Liver (tissue), 3 donors: ENCODE results near the gene LZTS3.

Experiments
- JUND ChIP-seq, 2 donors: IDR thresholded peaks; 2 replicates each; pipeline ENCODE4 v1.6.1; 2016; ENCODE audit warnings: antibody characterized with exemption in 2 of 2
- TF ChIP-seq, protein P1 (sequence below): IDR thresholded peaks from 2 replicates; pipeline ENCODE4 v1.6.1; 2016; ENCODE audit warnings: antibody characterized with exemption
- TF ChIP-seq, protein P2 (sequence below): fragments of 150-350 bp; IDR thresholded peaks from 2 replicates; pipeline ENCODE4 v1.5.1; 2017; ENCODE audit warnings: improper control_type of control experiment, low read depth, low read length; ENCODE audit not compliant: missing input control
- TF ChIP-seq, protein P3 (sequence below): IDR thresholded peaks from 2 replicates; pipeline ENCODE4 v1.6.1; 2016; ENCODE audit warnings: antibody characterized with exemption, mild to moderate bottlenecking
- donor health status: healthy.
- donor health status: healthy.

DNA sequence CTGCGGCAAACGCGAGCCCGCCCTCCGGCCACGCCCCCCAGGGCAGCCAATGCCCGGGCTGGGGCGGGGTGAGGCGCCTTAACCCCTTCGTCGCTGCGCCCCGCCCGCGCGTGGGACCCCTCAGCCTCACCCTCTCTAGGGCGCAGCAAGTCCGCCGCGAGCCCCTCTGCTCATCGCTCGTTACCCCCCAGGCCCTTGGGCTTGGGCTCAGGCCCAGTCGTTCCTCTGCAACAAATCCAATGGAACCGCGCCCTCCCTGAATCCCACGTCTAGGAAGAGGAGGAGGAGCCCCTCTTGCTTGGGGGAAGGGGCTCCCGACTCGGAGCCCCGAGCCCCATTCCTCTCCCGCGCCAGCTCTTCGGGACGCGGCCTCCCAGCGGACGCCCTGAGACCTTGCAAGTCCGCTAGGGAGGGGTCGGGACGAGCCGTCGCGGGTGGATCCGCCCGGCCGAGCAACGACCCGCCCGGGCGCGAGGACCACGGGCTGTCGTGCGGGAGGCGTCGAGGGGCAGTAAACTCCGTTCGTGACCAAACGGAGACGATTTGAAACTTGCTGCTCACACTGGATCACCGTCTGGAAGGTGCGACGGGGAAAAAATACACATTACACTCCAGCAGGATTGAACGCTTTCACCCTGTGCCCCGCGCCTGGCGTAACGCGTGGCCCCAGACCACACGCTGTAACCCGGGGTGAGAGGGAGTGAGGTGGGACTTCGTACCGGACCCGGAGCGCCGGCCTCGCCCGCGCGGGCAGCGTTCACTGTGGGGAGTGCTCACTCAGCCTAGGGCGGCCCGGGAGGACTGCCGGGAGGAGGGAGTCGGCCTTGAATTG lies 477 bp upstream of the LZTS3 start:
- TF ChIP-seq, protein P1, sequence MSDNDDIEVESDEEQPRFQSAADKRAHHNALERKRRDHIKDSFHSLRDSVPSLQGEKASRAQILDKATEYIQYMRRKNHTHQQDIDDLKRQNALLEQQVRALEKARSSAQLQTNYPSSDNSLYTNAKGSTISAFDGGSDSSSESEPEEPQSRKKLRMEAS, result no peak
- TF ChIP-seq, protein P2, sequence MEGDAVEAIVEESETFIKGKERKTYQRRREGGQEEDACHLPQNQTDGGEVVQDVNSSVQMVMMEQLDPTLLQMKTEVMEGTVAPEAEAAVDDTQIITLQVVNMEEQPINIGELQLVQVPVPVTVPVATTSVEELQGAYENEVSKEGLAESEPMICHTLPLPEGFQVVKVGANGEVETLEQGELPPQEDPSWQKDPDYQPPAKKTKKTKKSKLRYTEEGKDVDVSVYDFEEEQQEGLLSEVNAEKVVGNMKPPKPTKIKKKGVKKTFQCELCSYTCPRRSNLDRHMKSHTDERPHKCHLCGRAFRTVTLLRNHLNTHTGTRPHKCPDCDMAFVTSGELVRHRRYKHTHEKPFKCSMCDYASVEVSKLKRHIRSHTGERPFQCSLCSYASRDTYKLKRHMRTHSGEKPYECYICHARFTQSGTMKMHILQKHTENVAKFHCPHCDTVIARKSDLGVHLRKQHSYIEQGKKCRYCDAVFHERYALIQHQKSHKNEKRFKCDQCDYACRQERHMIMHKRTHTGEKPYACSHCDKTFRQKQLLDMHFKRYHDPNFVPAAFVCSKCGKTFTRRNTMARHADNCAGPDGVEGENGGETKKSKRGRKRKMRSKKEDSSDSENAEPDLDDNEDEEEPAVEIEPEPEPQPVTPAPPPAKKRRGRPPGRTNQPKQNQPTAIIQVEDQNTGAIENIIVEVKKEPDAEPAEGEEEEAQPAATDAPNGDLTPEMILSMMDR, result no peak
- no peak for TF ChIP-seq JUND (IDR thresholded peaks at IDR 0.05)
- TF ChIP-seq, protein P3, sequence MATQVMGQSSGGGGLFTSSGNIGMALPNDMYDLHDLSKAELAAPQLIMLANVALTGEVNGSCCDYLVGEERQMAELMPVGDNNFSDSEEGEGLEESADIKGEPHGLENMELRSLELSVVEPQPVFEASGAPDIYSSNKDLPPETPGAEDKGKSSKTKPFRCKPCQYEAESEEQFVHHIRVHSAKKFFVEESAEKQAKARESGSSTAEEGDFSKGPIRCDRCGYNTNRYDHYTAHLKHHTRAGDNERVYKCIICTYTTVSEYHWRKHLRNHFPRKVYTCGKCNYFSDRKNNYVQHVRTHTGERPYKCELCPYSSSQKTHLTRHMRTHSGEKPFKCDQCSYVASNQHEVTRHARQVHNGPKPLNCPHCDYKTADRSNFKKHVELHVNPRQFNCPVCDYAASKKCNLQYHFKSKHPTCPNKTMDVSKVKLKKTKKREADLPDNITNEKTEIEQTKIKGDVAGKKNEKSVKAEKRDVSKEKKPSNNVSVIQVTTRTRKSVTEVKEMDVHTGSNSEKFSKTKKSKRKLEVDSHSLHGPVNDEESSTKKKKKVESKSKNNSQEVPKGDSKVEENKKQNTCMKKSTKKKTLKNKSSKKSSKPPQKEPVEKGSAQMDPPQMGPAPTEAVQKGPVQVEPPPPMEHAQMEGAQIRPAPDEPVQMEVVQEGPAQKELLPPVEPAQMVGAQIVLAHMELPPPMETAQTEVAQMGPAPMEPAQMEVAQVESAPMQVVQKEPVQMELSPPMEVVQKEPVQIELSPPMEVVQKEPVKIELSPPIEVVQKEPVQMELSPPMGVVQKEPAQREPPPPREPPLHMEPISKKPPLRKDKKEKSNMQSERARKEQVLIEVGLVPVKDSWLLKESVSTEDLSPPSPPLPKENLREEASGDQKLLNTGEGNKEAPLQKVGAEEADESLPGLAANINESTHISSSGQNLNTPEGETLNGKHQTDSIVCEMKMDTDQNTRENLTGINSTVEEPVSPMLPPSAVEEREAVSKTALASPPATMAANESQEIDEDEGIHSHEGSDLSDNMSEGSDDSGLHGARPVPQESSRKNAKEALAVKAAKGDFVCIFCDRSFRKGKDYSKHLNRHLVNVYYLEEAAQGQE, result no peak
